T-cell (primary cell): Measurements from ENCODE around the gene MXRA5. TPM values are rescaled to one million over a fixed set of nuclear protein-coding genes. Genes with fewer than 3 reads are reported as not detected.
"Not testable (repeated sequence)": the region's sequence is repeated elsewhere in the genome, so short reads cannot be mapped to it uniquely, and the experiment has no call there.

Source experiments
- ATAC-seq, 4 experiments: fragments of 200-7000 bp in 3 of 4; fragments of 150-1000 bp in 1 of 4; cut with Tn5 transposase; replicated peaks in 1 of 4; 1 replicate in 3 of 4; 2 replicates in 1 of 4; pipeline ENCODE4 v1.10.0; 2021; ENCODE audit warnings: moderate library complexity in 3 of 4, mild to moderate bottlenecking in 2 of 4, moderate number of reproducible peaks in 1 of 4
- CTCF ChIA-PET, 2 donors: fragments of 300-600 bp; sonication (Branson Sonifier 250); formaldehyde crosslinking; loops; one replicate each; lab custom pipeline; 2022; ENCODE audit warnings: antibody characterized with exemption in 2 of 2; lab: Charles Lee
- POLR2A ChIA-PET, 2 donors: fragments of 300-600 bp; sonication (Branson Sonifier 250); formaldehyde crosslinking; loops; one replicate each; lab custom pipeline; 2022; ENCODE audit warnings: antibody characterized with exemption in 2 of 2; lab: Charles Lee
- DNase-seq, 35 experiments: peaks; one replicate each; pipeline versions ENCODE4 v3.0.0 to v3.0.0-alpha.2; 2013 to 2023
- H3K27ac ChIP-seq: one replicate; pipeline ENCODE4 v1.5.1; 2013; ENCODE audit warnings: low read length
- H3K27me3 ChIP-seq, 2 experiments: replicated peaks in 1 of 2; 1 replicate in 1 of 2; 2 replicates in 1 of 2; pipeline versions ENCODE4 v1.6.1 to v1.7.0; 2013; ENCODE audit warnings: low read length in 1 of 2, mixed read lengths in 1 of 2; ENCODE audit not compliant: control insufficient read depth in 2 of 2, insufficient read depth in 2 of 2; ENCODE audit errors: extremely low read depth in 1 of 2
- H3K36me3 ChIP-seq, 2 donors: 1 replicate in 1 of 2; 2 replicates in 1 of 2; pipeline versions ENCODE4 v1.6.1 to v1.7.0; 2013; ENCODE audit warnings: low read length in 1 of 2; ENCODE audit not compliant: control insufficient read depth in 2 of 2, insufficient read depth in 1 of 2; ENCODE audit errors: extremely low read depth in 1 of 2
- H3K4me1 ChIP-seq, 2 experiments: 1 replicate in 1 of 2; 2 replicates in 1 of 2; pipeline versions ENCODE4 v1.6.1 to v1.7.0; 2013; ENCODE audit warnings: low read length in 2 of 2, mixed read lengths in 1 of 2; ENCODE audit not compliant: insufficient read depth in 2 of 2, control insufficient read depth in 1 of 2; ENCODE audit errors: extremely low read depth in 1 of 2
- H3K4me3 ChIP-seq, 2 donors: 1 replicate in 1 of 2; 2 replicates in 1 of 2; pipeline versions ENCODE4 v1.5.1 to v1.7.0; 2013; ENCODE audit warnings: mild to moderate bottlenecking in 2 of 2, low read length in 1 of 2, moderate library complexity in 1 of 2; ENCODE audit not compliant: control insufficient read depth in 1 of 2; ENCODE audit errors: extremely low read depth in 1 of 2
- H3K9me3 ChIP-seq: 2 replicates; pipeline ENCODE4 v1.7.0; 2013
- H3K27ac Mint-ChIP-seq, 2 donors: one replicate each; pipeline ENCODE4 v1.8.0; 2020 to 2021; ENCODE audit warnings: mild to moderate bottlenecking in 2 of 2, mixed read lengths in 2 of 2
- H3K27me3 Mint-ChIP-seq, 2 donors: one replicate each; pipeline ENCODE4 v1.8.0; 2021 to 2022; ENCODE audit warnings: mixed read lengths in 2 of 2
- H3K36me3 Mint-ChIP-seq: one replicate; pipeline ENCODE4 v1.8.0; 2021; ENCODE audit warnings: mixed read lengths
- H3K4me1 Mint-ChIP-seq, 3 donors: one replicate each; pipeline ENCODE4 v1.8.0; 2020 to 2022; ENCODE audit warnings: mixed read lengths in 3 of 3, mild to moderate bottlenecking in 1 of 3
- H3K4me3 Mint-ChIP-seq, 3 donors: one replicate each; pipeline ENCODE4 v1.8.0; 2020 to 2022; ENCODE audit warnings: mild to moderate bottlenecking in 3 of 3, mixed read lengths in 3 of 3, moderate library complexity in 3 of 3
- H3K9me3 Mint-ChIP-seq, 3 donors: one replicate each; pipeline ENCODE4 v1.8.0; 2020 to 2022; ENCODE audit warnings: mixed read lengths in 3 of 3
- WGBS: methylation state at CpG from one replicate; pipeline ENCODE4 v1.1.5; 2013; ENCODE audit warnings: missing lambda C conversion rate; ENCODE audit not compliant: insufficient coverage; 5-methylcytosine and 5-hydroxymethylcytosine counted together
- total RNA-seq, 35 experiments: library from RNA in 6 of 35; stranded (reverse) in 6 of 35; fragments of 120-200 nt in 1 of 35; gene quantifications; one replicate each; pipeline versions ENCODE4 v1.2.1 to v1.2.4 and lab custom pipeline; 2013 to 2026

MXRA5 gene
- total RNA-seq, 5 donors from 2014 or later (not counting 1 experiment from before 2014, with no cell fraction given) = 0.03 to 0.09 (median 0.06) TPM; not detected in 2

- Mint-ChIP-seq H3K27me3 (peaks cover 0 to 8% of the 10 kb centered on the region in 2 donors), H3K36me3 (no peaks in the 10 kb centered on the region), H3K4me3 (no peak overlapping the region), H3K27ac (no peak overlapping the region), H3K9me3 (peaks cover 0 to 8% (median 0%) of the 10 kb centered on the region in 3 donors), H3K4me1 (no peaks in the 10 kb centered on the region)
- no peaks in the 10 kb centered on the region for H3K9me3 ChIP-seq
- no peak overlapping the region for H3K4me3 ChIP-seq
- POLR2A ChIA-PET = no interaction called here
- no CpG with 5 or more reads among the region's 4 CpGs for WGBS
- ATAC-seq (no peak), DNase-seq (no peak)
- H3K27me3 ChIP-seq = no peaks in the 10 kb centered on the region
- H3K27ac ChIP-seq = no peak overlapping the region
- H3K36me3 ChIP-seq = no peaks in the 10 kb centered on the region
- H3K4me1 ChIP-seq = no peaks in the 10 kb centered on the region
- CTCF ChIA-PET = no interaction called here
These were observed 24.7 kb upstream of the MXRA5 start for GRCh38 chrX:3371163-3371562.

DNA sequence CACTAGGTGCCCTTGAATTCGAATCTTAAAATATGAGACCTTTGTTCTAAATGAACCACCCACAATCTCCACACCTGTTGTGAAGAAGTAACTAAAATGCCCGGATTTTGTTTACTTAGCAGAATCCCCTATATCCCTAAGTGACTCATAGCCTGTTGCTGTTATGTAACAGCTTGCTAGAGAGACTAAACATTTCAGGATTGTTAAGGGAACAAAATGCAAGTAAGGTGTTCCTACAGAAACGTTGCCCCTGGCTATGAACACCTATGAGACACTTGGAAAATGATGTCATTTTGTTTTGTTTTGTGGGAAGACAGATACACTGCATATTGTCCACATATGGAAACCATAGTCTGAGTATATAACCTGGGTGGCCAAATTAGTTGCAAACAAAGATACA is 24.2 kb upstream of the MXRA5 start:
- POLR2A ChIA-PET = no interaction called here
- peaks cover 0 to 8% (median 0%) of the 10 kb centered on the region in 3 donors for H3K9me3 Mint-ChIP-seq
- no peak overlapping the region for H3K4me3 Mint-ChIP-seq
- no peak overlapping the region for H3K4me3 ChIP-seq
- no peak overlapping the region for H3K27ac ChIP-seq
- no peaks in the 10 kb centered on the region for H3K9me3 ChIP-seq
- no peaks in the 10 kb centered on the region for H3K4me1 Mint-ChIP-seq
- H3K27ac Mint-ChIP-seq = no peak overlapping the region
- CTCF ChIA-PET = no interaction called here
- no peaks in the 10 kb centered on the region for H3K27me3 ChIP-seq
- no peaks in the 10 kb centered on the region for H3K36me3 ChIP-seq
- ATAC-seq (no peak), DNase-seq (no peak)
- WGBS = no CpG with 5 or more reads among the region's 3 CpGs
- H3K4me1 ChIP-seq = no peaks in the 10 kb centered on the region
- H3K27me3 Mint-ChIP-seq = peaks cover 0 to 8% of the 10 kb centered on the region in 2 donors
- no peaks in the 10 kb centered on the region for H3K36me3 Mint-ChIP-seq

DNA sequence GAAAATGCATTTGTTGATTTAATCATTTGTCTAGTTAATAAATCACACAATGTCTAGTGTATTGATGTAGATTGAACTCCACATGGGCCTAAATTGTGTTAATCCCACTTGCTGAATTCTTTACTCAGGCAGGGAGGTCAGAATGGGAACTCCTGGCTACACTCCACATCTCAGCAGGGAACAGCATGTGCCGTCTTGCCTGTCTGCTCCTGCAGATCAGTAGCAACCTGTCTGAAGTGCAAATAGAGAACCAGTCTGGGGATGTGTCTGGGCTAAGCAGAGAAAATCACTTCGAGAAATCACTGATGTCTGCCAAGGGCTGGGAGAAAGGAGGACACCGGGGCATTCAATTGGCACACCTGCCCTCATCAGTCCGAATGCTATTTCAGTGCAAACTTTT is 16.5 kb upstream of the MXRA5 start:
- no peak for ATAC-seq
- peaks cover 0 to 9% of the 10 kb centered on the region in 2 donors for H3K27me3 Mint-ChIP-seq
- no peak for DNase-seq
- H3K9me3 ChIP-seq = no peaks in the 10 kb centered on the region
- no peaks in the 10 kb centered on the region for H3K9me3 Mint-ChIP-seq
- no peaks in the 10 kb centered on the region for H3K4me1 ChIP-seq
- no peak overlapping the region for H3K4me3 ChIP-seq
- H3K4me1 Mint-ChIP-seq = no peaks in the 10 kb centered on the region
- H3K27me3 ChIP-seq = no peaks in the 10 kb centered on the region
- H3K36me3 ChIP-seq = no peaks in the 10 kb centered on the region
- WGBS = 100% methylated on average over 1 of the region's 4 CpGs
- H3K4me3 Mint-ChIP-seq = no peak overlapping the region
- H3K27ac ChIP-seq = no peak overlapping the region
- CTCF ChIA-PET = no interaction called here
- no peaks in the 10 kb centered on the region for H3K36me3 Mint-ChIP-seq
- H3K27ac Mint-ChIP-seq = no peak overlapping the region
- POLR2A ChIA-PET = no interaction called here

GRCh38 chrX:3360881-3361280 is 14.4 kb upstream of the MXRA5 start:
- H3K27ac Mint-ChIP-seq = no peak overlapping the region
- Histone ChIP-seq H3K27me3 (no peaks in the 10 kb centered on the region), H3K9me3 (no peaks in the 10 kb centered on the region), H3K4me1 (no peaks in the 10 kb centered on the region), H3K27ac (no peak overlapping the region), H3K36me3 (no peaks in the 10 kb centered on the region), H3K4me3 (no peak overlapping the region)
- ATAC-seq (no peak), DNase-seq (no peak)
- WGBS = 78% methylated on average over 11 of the region's 14 CpGs
- ChIA-PET POLR2A (no interaction called here), CTCF (no interaction called here)
- no peaks in the 10 kb centered on the region for H3K4me1 Mint-ChIP-seq
- no peaks in the 10 kb centered on the region for H3K36me3 Mint-ChIP-seq
- H3K9me3 Mint-ChIP-seq = no peaks in the 10 kb centered on the region
- peaks cover 0 to 9% of the 10 kb centered on the region in 2 donors for H3K27me3 Mint-ChIP-seq
- no peak overlapping the region for H3K4me3 Mint-ChIP-seq

- H3K27ac Mint-ChIP-seq, H3K4me1 ChIP-seq, H3K4me1 Mint-ChIP-seq, H3K9me3 ChIP-seq, H3K9me3 Mint-ChIP-seq, H3K36me3 Mint-ChIP-seq, H3K4me3 Mint-ChIP-seq, H3K27me3 ChIP-seq, POLR2A ChIA-PET, H3K27ac ChIP-seq, CTCF ChIA-PET, H3K36me3 ChIP-seq, DNase-seq, ATAC-seq, H3K4me3 ChIP-seq: not testable (repeated sequence)
- H3K27me3 Mint-ChIP-seq = peaks cover 3 to 11% of the 10 kb centered on the region in 2 donors
- WGBS = no CpG with 5 or more reads among the region's 3 CpGs
These were observed 6.3 kb upstream of the MXRA5 start for GRCh38 chrX:3352741-3353140.

GRCh38 chrX:3351276-3351675 is 4.8 kb upstream of the MXRA5 start:
- H3K27me3 ChIP-seq = no peaks in the 10 kb centered on the region
- no peak overlapping the region for H3K27ac Mint-ChIP-seq
- no CpG with 5 or more reads among the region's 4 CpGs for WGBS
- no peaks in the 10 kb centered on the region for H3K36me3 ChIP-seq
- H3K4me3 Mint-ChIP-seq = no peak overlapping the region
- H3K27ac ChIP-seq = no peak overlapping the region
- H3K9me3 ChIP-seq = no peaks in the 10 kb centered on the region
- H3K4me1 Mint-ChIP-seq = no peaks in the 10 kb centered on the region
- peaks cover 0 to 8% (median 6%) of the 10 kb centered on the region in 3 donors for H3K9me3 Mint-ChIP-seq
- ATAC-seq (no peak), DNase-seq (no peak)
- no peaks in the 10 kb centered on the region for H3K36me3 Mint-ChIP-seq
- no peak overlapping the region for H3K4me3 ChIP-seq
- no peaks in the 10 kb centered on the region for H3K4me1 ChIP-seq
- ChIA-PET CTCF (no interaction called here), POLR2A (no interaction called here)
- H3K27me3 Mint-ChIP-seq = peaks cover 3 to 18% of the 10 kb centered on the region in 2 donors

DNA sequence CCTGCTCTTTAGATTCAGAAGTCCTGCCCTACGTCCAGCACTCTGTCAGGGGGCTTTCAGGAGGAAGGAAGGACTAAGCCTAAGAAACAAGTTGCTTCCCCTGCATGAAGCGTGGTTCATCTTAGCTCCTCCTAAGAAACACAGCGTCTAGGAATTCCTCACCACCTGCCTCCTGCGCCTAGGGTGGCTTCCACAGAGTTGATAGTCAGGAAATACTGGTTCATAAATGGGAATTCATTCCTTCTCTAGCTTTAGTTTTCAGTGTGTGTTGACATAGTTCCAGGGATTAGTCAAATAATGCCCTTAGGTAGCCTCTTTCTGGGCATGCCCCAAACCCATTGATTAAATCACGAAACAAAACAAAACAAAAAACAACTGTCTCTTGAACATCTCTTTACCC is 1.7 kb upstream of the MXRA5 start:
- no peaks in the 10 kb centered on the region for H3K9me3 ChIP-seq
- no peaks in the 10 kb centered on the region for H3K4me1 Mint-ChIP-seq
- H3K27ac Mint-ChIP-seq = no peak overlapping the region
- no peaks in the 10 kb centered on the region for H3K4me1 ChIP-seq
- H3K27me3 Mint-ChIP-seq = peaks cover 13 to 33% of the 10 kb centered on the region in 2 donors
- H3K4me3 ChIP-seq = no peak overlapping the region
- DNase-seq (no peak), ATAC-seq (no peak)
- no peaks in the 10 kb centered on the region for H3K36me3 ChIP-seq
- no peaks in the 10 kb centered on the region for H3K36me3 Mint-ChIP-seq
- CTCF ChIA-PET = no interaction called here
- POLR2A ChIA-PET = no interaction called here
- H3K4me3 Mint-ChIP-seq = no peak overlapping the region
- H3K27me3 ChIP-seq = peaks cover 0 to 15% of the 10 kb centered on the region in 2 experiments
- H3K27ac ChIP-seq = no peak overlapping the region
- peaks cover 0 to 11% (median 6%) of the 10 kb centered on the region in 3 donors for H3K9me3 Mint-ChIP-seq
- no CpG with 5 or more reads among the region's 5 CpGs for WGBS
